GM21390 (cell line): ENCODE data around the gene DERL2.

Experiments
- ATAC-seq: cut with Tn5 transposase; IDR thresholded peaks from one replicate; pipeline ENCODE4 v1.9.1; 2021; ENCODE audit not compliant: unreplicated experiment

Gene DERL2

GRCh38 chr17:5485270-5486205 is at the start of gene DERL2:
DERL2 (minus strand) TSS chr17:5486178; CDS start chr17:5486161, 17 bp downstream.
- peak; percentile 5 for ATAC-seq

DNA sequence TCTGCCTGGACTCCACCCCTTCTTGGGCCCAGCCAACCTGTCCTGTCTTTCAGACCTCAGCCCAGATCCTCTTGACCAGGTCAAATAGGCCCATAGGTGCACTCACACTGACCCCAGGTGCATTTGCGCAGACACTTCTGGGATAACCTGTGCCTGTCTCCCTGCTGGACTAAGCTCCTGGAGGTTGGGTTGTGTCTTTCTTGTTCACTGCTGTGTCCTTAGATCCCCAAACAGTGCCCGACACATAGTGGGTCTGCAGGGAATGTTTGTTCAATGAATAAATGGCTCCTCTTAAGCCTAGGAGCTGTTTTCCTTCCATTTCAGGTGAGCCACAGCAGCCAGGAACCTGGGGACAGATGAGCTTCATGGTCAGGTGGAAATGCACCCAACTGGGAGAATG is 49.5 kb upstream of the DERL2 start:
- no peak for ATAC-seq

DNA sequence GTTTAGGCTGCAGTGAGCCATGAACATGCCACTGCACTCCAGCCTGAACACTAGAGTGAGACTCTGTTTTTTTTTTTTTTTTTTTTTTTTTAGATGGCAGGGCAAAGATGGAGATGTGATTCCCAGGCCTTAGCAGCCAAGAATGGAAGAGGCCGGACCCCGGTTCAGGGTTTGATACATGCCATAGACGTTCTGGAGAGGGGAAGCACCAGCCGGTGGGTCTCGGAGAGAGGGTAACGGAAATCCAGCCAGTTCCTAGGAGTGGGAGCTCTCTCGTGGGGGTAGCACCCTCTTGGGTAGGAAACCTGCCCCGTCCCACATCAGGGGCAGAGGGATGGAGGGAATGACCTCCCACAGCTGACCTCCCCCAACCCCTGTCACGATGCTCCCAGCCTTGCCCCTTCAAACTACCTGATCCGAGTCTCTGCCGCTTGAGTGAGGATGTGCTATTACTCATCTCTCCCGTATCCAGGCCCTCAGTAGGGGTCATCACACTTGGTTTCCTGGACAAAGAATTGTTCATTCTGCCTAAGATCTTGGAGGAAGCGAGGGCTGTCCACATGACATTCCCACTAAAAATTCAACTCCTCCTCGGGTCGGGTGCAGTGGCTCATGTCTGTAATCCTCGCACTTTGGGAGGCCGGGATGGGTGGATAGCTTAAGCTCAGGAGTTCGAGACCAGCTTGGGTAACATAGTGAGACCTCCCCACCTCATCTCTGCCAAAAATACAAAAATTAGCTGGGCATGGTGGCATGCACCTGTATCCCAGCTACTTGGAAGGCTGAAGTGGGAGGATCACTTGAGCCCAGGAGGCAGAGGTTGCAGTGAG is 47.7 kb upstream of the DERL2 start:
- ATAC-seq, result no peak

DNA sequence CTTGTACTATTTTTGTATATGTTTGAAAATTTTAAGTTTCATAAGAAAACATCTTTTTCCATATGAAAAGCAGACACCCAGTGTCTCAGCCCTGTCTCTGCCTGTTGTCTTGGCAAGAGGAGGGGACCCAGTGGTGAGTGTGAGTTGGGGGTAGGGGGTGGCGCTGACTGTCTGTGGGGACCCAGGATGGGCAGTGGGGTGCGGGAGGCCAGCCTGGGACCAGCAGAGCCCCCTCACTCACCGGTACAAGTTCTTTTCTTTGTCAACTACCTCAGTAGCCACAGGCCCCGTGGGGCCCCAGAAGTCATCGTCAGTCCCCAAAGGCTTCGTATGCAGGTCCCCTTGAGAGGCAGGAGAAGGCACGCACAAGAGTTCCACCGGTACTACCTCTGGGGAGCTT is 46.6 kb upstream of the DERL2 start:
- no peak for ATAC-seq

DNA sequence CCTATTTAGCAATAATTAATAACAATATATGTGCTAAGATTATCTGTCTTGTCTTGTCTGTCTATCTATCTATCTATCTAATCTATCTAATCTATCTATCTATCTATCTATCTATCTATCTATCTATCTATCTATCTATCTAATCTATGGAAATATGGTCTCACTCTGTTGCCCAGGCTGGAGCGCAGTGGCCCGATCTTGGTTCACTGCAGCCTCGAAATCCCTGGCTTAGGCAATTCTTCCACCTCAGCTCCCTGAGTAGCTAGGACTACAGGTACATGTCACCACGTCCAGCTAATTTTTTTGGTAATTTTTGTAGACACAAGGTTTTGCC is 45.1 kb upstream of the DERL2 start:
- ATAC-seq, result no peak

GRCh38 chr17:5530265-5531084 is 44.5 kb upstream of the DERL2 start:
- no peak for ATAC-seq

GRCh38 chr17:5527601-5528250 is 41.7 kb upstream of the DERL2 start:
- no peak for ATAC-seq

GRCh38 chr17:5526821-5527598 is 41.0 kb upstream of the DERL2 start:
- no peak for ATAC-seq

DNA sequence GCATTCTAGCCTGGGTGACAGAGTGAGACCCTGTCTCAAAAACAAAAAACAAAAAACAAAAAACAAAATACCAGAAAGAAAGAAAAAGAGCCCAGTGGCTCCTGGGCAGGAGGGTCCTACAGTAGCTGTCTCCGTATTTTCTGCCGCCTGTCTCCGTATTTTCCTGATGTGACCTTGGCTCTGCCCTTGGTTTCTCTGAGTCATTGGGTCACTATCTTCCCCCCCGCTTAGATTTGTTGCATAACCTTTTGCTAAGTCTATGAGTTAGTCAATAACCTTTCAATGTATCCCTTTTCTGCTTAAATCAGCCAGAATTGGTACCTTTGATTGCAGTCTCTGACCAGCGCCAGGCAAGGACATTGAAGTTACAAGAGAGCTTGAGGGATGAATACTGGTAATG is 37.3 kb upstream of the DERL2 start:
- ATAC-seq, result no peak

DNA sequence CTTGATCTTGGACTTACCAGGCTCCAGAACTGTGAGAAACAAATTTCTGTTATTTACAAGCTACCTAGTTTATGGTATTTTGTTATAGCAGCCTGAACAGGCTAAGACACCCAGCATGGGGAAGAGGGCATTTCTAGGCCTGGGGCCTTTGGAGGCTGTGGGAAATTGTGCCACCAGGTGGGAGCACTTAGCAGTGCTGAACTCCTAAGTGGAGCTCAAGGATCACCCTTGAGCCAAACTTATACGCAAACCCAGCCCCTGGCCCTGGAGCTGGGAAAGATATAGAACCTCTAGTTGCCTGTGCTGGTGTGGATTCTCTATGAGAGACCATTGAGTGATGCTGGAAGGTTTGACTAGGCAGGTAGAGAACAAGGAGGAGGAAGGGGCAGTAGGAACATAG is 36.5 kb upstream of the DERL2 start:
- no peak for ATAC-seq

DNA sequence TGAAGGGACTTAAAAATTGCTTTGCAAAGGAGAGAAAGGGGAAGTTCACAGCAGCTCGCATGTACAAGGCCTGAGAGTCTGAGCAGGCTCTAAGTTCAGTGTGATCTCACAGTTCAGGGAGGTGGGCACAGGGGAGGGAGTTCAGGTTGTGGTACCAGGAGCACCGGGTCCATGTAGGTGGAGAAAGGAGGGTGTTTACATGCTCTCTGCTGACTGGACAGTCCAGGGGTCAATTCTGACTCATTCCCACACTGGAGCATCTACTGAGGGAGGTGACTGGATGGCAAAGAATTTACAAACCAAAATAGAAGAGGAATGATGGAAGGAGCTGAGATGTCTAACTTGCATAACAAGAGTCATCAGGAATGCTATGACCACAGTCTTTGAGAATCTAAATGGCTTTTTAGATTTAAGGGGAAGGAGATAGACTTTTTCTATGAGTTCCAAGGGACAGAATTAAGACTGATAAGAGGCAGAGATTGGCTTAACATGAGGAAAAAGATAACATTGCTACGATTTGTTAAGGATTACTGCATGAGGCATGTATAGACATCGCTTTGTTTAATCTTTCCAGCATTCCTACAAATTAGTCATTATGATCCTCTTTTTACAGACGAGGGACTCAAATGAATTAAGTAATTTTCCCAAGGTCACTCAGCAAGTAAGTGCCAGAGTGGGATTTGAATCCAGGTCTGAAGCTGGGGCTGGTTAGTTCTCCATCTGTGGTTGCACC is 30.2 kb upstream of the DERL2 start:
- ATAC-seq, result no peak

- no peak for ATAC-seq
Observed at GRCh38 chr17:5514976-5515375, 29.0 kb upstream of the DERL2 start.

GRCh38 chr17:5513628-5514027 is 27.6 kb upstream of the DERL2 start:
- ATAC-seq, result no peak

DNA sequence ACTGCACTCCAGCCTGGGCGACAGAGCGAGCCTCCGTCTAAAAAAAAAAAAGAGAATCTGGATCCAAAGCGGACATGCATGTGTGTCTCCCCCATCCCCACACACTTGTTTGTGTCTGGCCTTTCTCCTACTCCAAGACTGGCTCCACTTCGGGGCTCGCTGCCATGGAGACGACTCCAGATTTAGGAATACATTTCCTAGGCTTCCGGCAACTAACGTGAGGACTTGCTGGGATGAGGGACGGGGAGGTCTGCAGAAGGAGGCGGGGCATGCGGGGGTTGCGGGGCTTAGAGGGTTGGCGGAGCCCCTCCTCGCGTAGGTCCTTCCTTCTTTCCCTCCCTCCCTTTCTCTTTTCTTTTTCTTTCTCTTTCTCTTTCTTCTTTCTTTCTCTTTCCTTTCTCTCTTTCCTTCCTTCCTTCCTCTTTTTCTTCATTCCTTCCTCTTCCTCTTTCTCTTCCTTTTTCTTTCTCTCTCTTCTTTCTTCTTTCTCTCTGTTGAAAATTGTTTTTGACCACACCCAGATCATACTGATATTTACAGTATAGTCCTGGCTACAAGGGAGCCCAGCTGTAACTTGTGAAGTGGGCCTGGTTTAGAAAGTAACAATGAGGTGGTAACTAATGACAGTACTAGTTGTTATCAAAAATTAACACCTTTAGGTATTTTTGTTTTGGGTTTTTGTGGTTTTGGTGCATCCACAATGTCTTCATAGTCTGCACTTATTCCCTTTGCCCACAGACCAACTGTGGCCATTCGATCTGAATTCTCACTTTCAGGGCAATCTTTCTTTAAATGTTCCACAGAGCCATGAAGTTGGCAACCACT is 25.6 kb upstream of the DERL2 start:
- no peak for ATAC-seq

DNA sequence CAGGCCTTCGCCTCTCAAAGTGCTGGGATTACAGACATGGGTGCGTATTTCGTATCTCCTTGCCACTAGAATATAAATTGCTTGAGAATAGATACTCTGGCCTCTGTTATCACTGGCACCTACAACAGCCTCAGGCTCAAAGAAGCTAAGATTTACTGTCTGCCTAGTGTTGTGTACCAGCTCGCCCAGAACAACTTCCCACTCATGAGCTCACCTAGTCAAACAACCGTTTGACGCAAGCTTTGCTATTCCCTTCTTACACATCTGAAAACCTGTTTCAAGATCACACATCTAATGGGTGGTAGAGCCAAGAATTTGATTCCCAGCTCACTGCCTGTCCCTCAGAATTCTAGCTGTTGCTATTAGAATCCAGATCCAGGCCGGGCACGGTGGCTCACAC is 24.8 kb upstream of the DERL2 start:
- no peak for ATAC-seq

- no peak for ATAC-seq
Observed at GRCh38 chr17:5509482-5509881, 23.5 kb upstream of the DERL2 start.

DNA sequence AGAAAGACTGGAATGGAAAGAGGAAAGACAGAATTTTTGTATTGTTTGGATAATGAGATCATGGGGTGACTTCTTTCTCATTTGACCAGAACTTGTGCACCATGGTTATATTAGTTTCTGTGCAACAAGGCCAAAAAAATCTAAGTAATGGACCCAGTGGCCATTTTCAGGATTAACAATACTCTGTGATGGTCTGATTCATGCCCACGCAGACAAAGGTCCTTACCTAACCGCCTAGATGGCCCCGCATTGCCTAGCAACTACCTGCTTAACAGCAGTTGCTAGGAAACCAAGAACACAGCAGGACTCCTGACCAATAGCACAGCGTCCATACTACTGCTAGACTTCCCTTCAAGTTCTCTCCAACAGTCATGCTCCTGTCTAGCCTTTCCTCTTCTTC is 22.8 kb upstream of the DERL2 start:
- ATAC-seq, result no peak

DNA sequence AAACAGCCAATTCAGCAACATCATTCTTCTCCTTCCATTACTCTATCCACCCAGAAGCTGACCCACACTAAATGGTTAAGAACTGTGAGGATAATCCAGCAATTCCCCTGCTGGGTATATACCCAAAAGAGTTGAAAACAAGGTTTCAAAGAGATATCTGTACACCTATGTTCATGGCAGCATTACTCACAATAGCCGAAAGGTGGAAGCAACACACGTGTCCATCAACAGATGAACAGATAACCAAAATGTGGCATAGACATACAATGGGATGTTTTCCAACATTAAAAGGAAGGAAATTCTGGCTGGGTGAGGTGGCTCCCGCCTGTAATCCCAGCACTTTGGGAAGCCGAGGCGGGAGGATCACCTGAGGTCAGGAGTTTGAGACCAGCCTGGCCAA is 20.3 kb upstream of the DERL2 start:
- ATAC-seq, result no peak

DNA sequence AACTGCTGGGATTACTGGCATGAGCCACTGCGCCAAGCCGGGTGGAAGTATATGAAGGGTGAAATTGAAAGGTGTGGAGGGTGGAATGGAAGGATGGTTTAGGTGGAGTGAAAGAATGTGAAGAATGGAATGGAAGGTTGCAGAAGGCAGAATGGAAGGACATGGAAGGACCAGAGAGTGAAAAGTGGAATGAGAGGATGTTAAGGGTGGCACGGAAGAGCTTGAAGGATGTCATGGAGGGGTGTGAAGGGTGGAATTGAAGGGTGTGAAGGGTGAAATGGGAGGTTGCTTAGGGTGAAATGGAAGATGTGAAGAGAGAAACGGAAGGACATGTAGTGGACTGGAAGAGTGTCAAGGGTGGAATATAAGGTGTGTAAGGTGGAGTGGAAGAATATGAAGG is 16.6 kb upstream of the DERL2 start:
- no peak for ATAC-seq
